ENCODE results near the gene APOM. TPM values are rescaled to one million over a fixed set of nuclear protein-coding genes. Genes with fewer than 3 reads are reported as not detected.

APOM gene
- total and polyA plus RNA-seq, 2 of the 4 experiments (the other 2 are of a cell fraction) = 1.4 to 3.8 TPM

- no TSS peak for BruUV-seq (replicated peaks)
- Histone ChIP-seq H3K56ac (ENCODE audit: extremely low read depth, insufficient read depth, low read length) (no peak within 1 kb of the TSS), H3K14ac (replicated peaks; ENCODE audit: low read depth, low read length) (0 out of 2 replicates have a peak within 1 kb of the TSS, but pooled peaks have one; percentile 8), H4K8ac (ENCODE audit: low read depth in 2 of 2, low read length in 2 of 2) (no peak within 1 kb of the TSS), H3K27me3 (ENCODE audit: control insufficient read depth, insufficient read depth, low read length) (no peaks in the 10 kb centered on the region), H3K27ac (ENCODE audit: insufficient read depth, low read length) (peak within 1 kb of the TSS; percentile 34; the same call in 1 of the 2 replicates), H2BK20ac (ENCODE audit: low read depth, low read length) (0 out of 2 replicates have a peak within 1 kb of the TSS, but pooled peaks have one; percentile 16), H3K36me3 (ENCODE audit: control insufficient read depth, insufficient read depth, low read length) (peaks cover 55% of the 10 kb centered on the region), H3K4me2 (ENCODE audit: low read depth, low read length) (peak within 1 kb of the TSS; percentile 12; the same call in 1 of the 2 replicates), H3K23ac (ENCODE audit: low read depth, low read length) (no peak within 1 kb of the TSS), H2AFZ (replicated peaks; ENCODE audit: low read length, poor library complexity) (no peak within 1 kb of the TSS), H2BK5ac (ENCODE audit: low read depth, low read length, poor library complexity, severe bottlenecking) (peak within 1 kb of the TSS; percentile 32), H3K9me1 (ENCODE audit: insufficient read depth, low read length) (peaks cover 6% of the 10 kb centered on the region; the same call in 1 of the 2 replicates), H4K20me1 (ENCODE audit: insufficient read depth, low read length) (peaks cover 6% of the 10 kb centered on the region), H4K91ac (ENCODE audit: insufficient read depth, low read depth, low read length) (no peak within 1 kb of the TSS), H2AK9ac (replicated peaks; ENCODE audit: low read depth, low read length, poor library complexity) (peak within 1 kb of the TSS; percentile 87), H3K9me3 (ENCODE audit: control insufficient read depth, insufficient read depth, low read length) (no peaks in the 10 kb centered on the region), H3K4ac (ENCODE audit: low read depth, low read length) (peak within 1 kb of the TSS; percentile 60), H2BK15ac (ENCODE audit: low read depth, low read length) (no peak within 1 kb of the TSS), H3K4me3 (ENCODE audit: insufficient read depth, low read depth, low read length) (no peak within 1 kb of the TSS), H4K5ac (ENCODE audit: low read depth, low read length) (no peak within 1 kb of the TSS), H3K4me1 (ENCODE audit: control insufficient read depth, insufficient read depth, low read length) (peaks cover 4% of the 10 kb centered on the region; the same call in 1 of the 2 replicates), H2BK120ac (ENCODE audit: low read depth, low read length) (no peak within 1 kb of the TSS), H2AK5ac (ENCODE audit: low read depth, low read length) (peak within 1 kb of the TSS; percentile 78; the same call in 1 of the 2 replicates), H3K18ac (ENCODE audit: low read depth, low read length) (no peak within 1 kb of the TSS), H3K9ac (ENCODE audit: low read depth, low read length) (no peak within 1 kb of the TSS), H3K79me1 (ENCODE audit: low read depth in 1 of 2, low read length in 2 of 2) (peaks cover 13 to 62% of the 10 kb centered on the region in 2 experiments)
- POLR2A ChIA-PET (ENCODE audit: unreplicated experiment) = no interaction called here
- CTCF ChIA-PET = no interaction called here
- in situ Hi-C loops (cut with MboI; ENCODE audit: low sequenced_read_pairs) = no loop called here
- TF ChIP-seq MAZ (IDR thresholded peaks at IDR 0.05; ENCODE audit: borderline replicate concordance, low read depth, low read length) (no peak), CEBPB (IDR thresholded peaks at IDR 0.05; ENCODE audit: low read depth, low read length) (no peak), RFX5 (IDR thresholded peaks at IDR 0.05; ENCODE audit: low read depth, low read length) (no peak), BHLHE40 (IDR thresholded peaks at IDR 0.05; ENCODE audit: low read depth, low read length) (no peak), USF2 (IDR thresholded peaks at IDR 0.05; ENCODE audit: low read depth, low read length) (no peak), SMC3 (IDR thresholded peaks at IDR 0.05; ENCODE audit: low read depth, low read length) (no peak), MAFK (IDR thresholded peaks at IDR 0.05; ENCODE audit: low read depth, low read length) (no peak), RCOR1 (IDR thresholded peaks at IDR 0.05; ENCODE audit: insufficient replicate concordance, low read length) (no peak), POLR2A (IDR thresholded peaks at IDR 0.05; ENCODE audit: low read depth, low read length) (no peak), CTCF (conservative IDR thresholded peaks at IDR 0.05; ENCODE audit: low read depth, low read length) (no peak), RAD21 (IDR thresholded peaks at IDR 0.05; ENCODE audit: low read length) (no peak), NFE2L2 (IDR thresholded peaks at IDR 0.05; ENCODE audit: low read depth, low read length) (no peak), MXI1 (IDR thresholded peaks at IDR 0.05; ENCODE audit: borderline replicate concordance, low read depth, low read length) (no peak), CHD1 (IDR thresholded peaks at IDR 0.05; ENCODE audit: low read depth, low read length) (no peak), FOS (IDR thresholded peaks at IDR 0.05; ENCODE audit: low read depth, low read length) (no peak), ELK1 (IDR thresholded peaks at IDR 0.05; ENCODE audit: borderline replicate concordance, low read depth, low read length) (no peak)
- intact Hi-C loops (cut with micrococcal nuclease) = no loop called here
- DNase-seq (no peak), ATAC-seq (ENCODE audit: low read depth) (no peak)
- dilution Hi-C loops (cut with HindIII; ENCODE audit: low sequenced_read_pairs, unreplicated experiment) = no loop called here
- WGBS, 2 experiments (ENCODE audit: extremely low coverage in 2 of 2, insufficient read length in 1 of 2) = 63% methylated on average over 2 of the region's 8 CpGs; no CpG with 5 or more reads in 1 of the 2 experiments
Measured at GRCh38 chr6:31669676-31670075, 14.0 kb downstream of the APOM start, which contains the start of gene LY6G5B. Gene LY6G5B, plus strand, starts transcription at chr6:31669976. Its CDS starts 975 bp downstream, at chr6:31670951.

All from IMR-90 (cell line).